HepG2 (cell line): ENCODE results near the gene PDE3A. TPM values are rescaled to one million over a fixed set of nuclear protein-coding genes. Genes with fewer than 3 reads are reported as not detected.

Experiments
- ATAC-seq: fragments of 200-7000 bp; cut with Tn5 transposase; 3 replicates; pipeline ENCODE4 v1.9.1; 2020; ENCODE audit warnings: mild to moderate bottlenecking, moderate library complexity
- BruUV-seq: library from RNA; stranded (reverse); fragments of 400-500 nt; replicated peaks from 2 replicates; lab custom pipeline; 2021; lab: Mats Ljungman, UMichigan
- CTCF ChIA-PET: fragments of 300-600 bp; formaldehyde crosslinking; extraction: SDS; loops from one replicate; lab custom pipeline; 2021; ENCODE audit warnings: low total read pairs, inconsistent platforms, low intra/inter-chr PET ratio; lab: Yijun Ruan, JAX
- POLR2A ChIA-PET: fragments of 350-600 bp; sonication (Branson Sonifier 250); formaldehyde crosslinking; loops from one replicate; lab custom pipeline; 2020; ENCODE audit warnings: antibody characterized with exemption, inconsistent platforms; lab: Yijun Ruan, JAX
- DNase-seq: peaks from one replicate; pipeline ENCODE4 v3.0.0-alpha.2; 2015; ENCODE audit warnings: low spot score
- FAIRE-seq: peaks from 3 replicates; lab custom pipeline; 2011; peaks lifted over from hg19 to GRCh38; lab: Jason Lieb, UNC
- H2AFZ ChIP-seq: one replicate; pipeline ENCODE4 v1.6.1; 2011; ENCODE audit warnings: low read length, inconsistent platforms
- H3K27ac ChIP-seq: fragments of 300-600 bp; 3 replicates; pipeline ENCODE4 v1.8.0; 2011; ENCODE audit warnings: mixed run types, mild to moderate bottlenecking, mixed read lengths, low read length, inconsistent platforms; ENCODE audit not compliant: insufficient read depth; ENCODE audit errors: extremely low read length
- H3K27me3 ChIP-seq, 2 experiments: fragments of 200-600 bp in 1 of 2; 2 replicates in 1 of 2; 3 replicates in 1 of 2; pipeline versions ENCODE4 v1.6.0 to v1.8.0; 2011; ENCODE audit warnings: low read length in 2 of 2, mild to moderate bottlenecking in 2 of 2, moderate library complexity in 2 of 2, inconsistent platforms in 1 of 2; ENCODE audit not compliant: insufficient read depth in 2 of 2, control insufficient read depth in 1 of 2
- H3K36me3 ChIP-seq, 2 experiments: fragments of 200-600 bp in 1 of 2; replicated peaks in 1 of 2; 2 replicates in 1 of 2; 3 replicates in 1 of 2; pipeline versions ENCODE4 v1.5.1 to v1.8.0; 2011; ENCODE audit warnings: low read length in 2 of 2, inconsistent platforms in 1 of 2; ENCODE audit not compliant: insufficient read depth in 2 of 2, control insufficient read depth in 1 of 2
- H3K4me1 ChIP-seq: 2 replicates; pipeline ENCODE4 v1.5.1; 2012; ENCODE audit warnings: low read length, inconsistent platforms; ENCODE audit not compliant: insufficient read depth
- H3K4me2 ChIP-seq: 2 replicates; pipeline ENCODE4 v1.6.0; 2011; ENCODE audit warnings: low read depth, low read length, inconsistent platforms
- H3K4me3 ChIP-seq, 3 experiments: fragments of 200-600 bp in 1 of 3; sonication (generic), shearing (Covaris generic) in 1 of 3; replicated peaks in 1 of 3; 2 replicates each; pipeline ENCODE4 v1.5.1; 2011 to 2016; ENCODE audit warnings: low read length in 3 of 3, inconsistent platforms in 2 of 3, low read depth in 2 of 3, mild to moderate bottlenecking in 2 of 3, control low read depth in 1 of 3, mixed read lengths in 1 of 3; ENCODE audit not compliant: insufficient read depth in 1 of 3
- H3K79me2 ChIP-seq: one replicate; pipeline ENCODE4 v1.6.1; 2011; ENCODE audit warnings: low read length, inconsistent platforms; ENCODE audit not compliant: insufficient read depth
- H3K9ac ChIP-seq: 2 replicates; pipeline ENCODE4 v1.6.0; 2011; ENCODE audit warnings: mild to moderate bottlenecking, low read depth, low read length, inconsistent platforms; ENCODE audit not compliant: insufficient read depth
- H3K9me3 ChIP-seq: 2 replicates; pipeline ENCODE4 v1.5.1; 2012; ENCODE audit warnings: mild to moderate bottlenecking, low read length
- H4K20me1 ChIP-seq: 2 replicates; pipeline ENCODE4 v1.6.0; 2011; ENCODE audit warnings: inconsistent platforms, mild to moderate bottlenecking, low read length, moderate library complexity; ENCODE audit not compliant: insufficient read depth
- CENPT ChIP-seq: sonication (generic); formaldehyde crosslinking; IDR thresholded peaks from 2 replicates; pipeline ENCODE4 v1.8.0; 2022; ENCODE audit warnings: low read depth, mild to moderate bottlenecking, moderate library complexity, missing genetic modification reagents
- HES4 ChIP-seq: sonication (generic); formaldehyde crosslinking; IDR thresholded peaks from 2 replicates; pipeline ENCODE4 v1.9.0; 2021; ENCODE audit warnings: mild to moderate bottlenecking, missing genetic modification reagents, borderline replicate concordance
- MEIS1 ChIP-seq: sonication (generic); formaldehyde crosslinking; IDR thresholded peaks from 2 replicates; pipeline ENCODE4 v1.9.0; 2021; ENCODE audit warnings: mild to moderate bottlenecking, missing genetic modification reagents, moderate library complexity, borderline replicate concordance
- TAF15 ChIP-seq: fragments of 200-400 bp; formaldehyde crosslinking; IDR thresholded peaks from one replicate; pipeline ENCODE4 v1.6.1; 2018; ENCODE audit warnings: mild to moderate bottlenecking, low read depth, low read length; ENCODE audit not compliant: poor library complexity, severe bottlenecking
- ZNF136 ChIP-seq: sonication (generic); formaldehyde crosslinking; IDR thresholded peaks from 2 replicates; pipeline ENCODE4 v1.8.1; 2022; ENCODE audit warnings: low read depth, mild to moderate bottlenecking, moderate library complexity, missing genetic modification reagents
- ZNF296 ChIP-seq: sonication (generic); formaldehyde crosslinking; conservative IDR thresholded peaks from 2 replicates; pipeline ENCODE4 v1.5.0; 2020; ENCODE audit warnings: mild to moderate bottlenecking, missing genetic modification reagents
- ZNF605 ChIP-seq: sonication (generic); formaldehyde crosslinking; IDR thresholded peaks from 2 replicates; pipeline ENCODE4 v1.8.0; 2022; ENCODE audit warnings: mild to moderate bottlenecking, missing genetic modification reagents
- ZNF749 ChIP-seq: sonication (generic); formaldehyde crosslinking; IDR thresholded peaks from 2 replicates; pipeline ENCODE4 v1.8.0; 2022; ENCODE audit warnings: mild to moderate bottlenecking, missing genetic modification reagents, moderate library complexity, borderline replicate concordance
- ZNF782 ChIP-seq: sonication (generic); formaldehyde crosslinking; IDR thresholded peaks from 2 replicates; pipeline ENCODE4 v1.4.0; 2020; ENCODE audit warnings: missing genetic modification reagents, mild to moderate bottlenecking, borderline replicate concordance
- ZNF816 ChIP-seq: sonication (generic); formaldehyde crosslinking; IDR thresholded peaks from 2 replicates; pipeline ENCODE4 v1.8.0; 2022; ENCODE audit warnings: missing genetic modification reagents, mild to moderate bottlenecking, borderline replicate concordance
- WGBS: methylation state at CpG from one replicate; pipeline ENCODE4 v1.1.6; 2017; ENCODE audit warnings: low lambda C conversion rate; 5-methylcytosine and 5-hydroxymethylcytosine counted together
- in situ Hi-C: cut with HindIII; loops from 2 replicates; pipeline ENCODE4 v1.10.0; 2017; ENCODE audit warnings: low pct_unique_long_range_greater_than_20kb; ENCODE audit not compliant: extremely low pct_ligation_motif_present
- intact Hi-C: fragments of 100-400 bp; cut with micrococcal nuclease; formaldehyde crosslinking; loops from one replicate; pipeline ENCODE4 v1.10.0; 2022; ENCODE audit not compliant: unreplicated experiment
- polyA plus RNA-seq, 8 experiments: library from polyadenylated mRNA; depleted of rRNA in 3 of 8; stranded (reverse) in 7 of 8; unstranded in 1 of 8; fragments of >200 nt; fragmentation: Illumina TruSeq in 4 of 8; extraction: Trizol in 4 of 8; gene quantifications; 2 replicates each; pipeline versions ENCODE4 v1.2.1 to v1.2.3, GENCODE V29; 2011 to 2016; ENCODE audit warnings: low read depth in 4 of 8, missing spikeins in 1 of 8, mixed read lengths in 1 of 8; ENCODE audit not compliant: insufficient read depth in 1 of 8
- total RNA-seq, 5 experiments: library from RNA; depleted of rRNA; stranded (reverse); fragments of >200 nt; fragmentation: Illumina TruSeq; extraction: Trizol; gene quantifications; 2 replicates each; pipeline ENCODE4 v1.2.3, GENCODE V29; 2016; ENCODE audit warnings: low read depth in 1 of 5
- TF ChIP-seq, protein P1 (sequence below): sonication (generic); formaldehyde crosslinking; IDR thresholded peaks from 2 replicates; pipeline ENCODE4 v1.8.1; 2023; ENCODE audit warnings: mild to moderate bottlenecking, missing genetic modification reagents
- TF ChIP-seq, protein P2 (sequence below): fragments of 450-650 bp; IDR thresholded peaks from 2 replicates; pipeline ENCODE4 v1.6.1; 2017
- TF ChIP-seq, protein P3 (sequence below): sonication (generic); formaldehyde crosslinking; IDR thresholded peaks from 2 replicates; pipeline ENCODE4 v1.4.0; 2020; ENCODE audit warnings: mild to moderate bottlenecking, missing genetic modification reagents

The PDE3A gene
- total and polyA plus RNA-seq, 2 of the 13 experiments (the other 11 are each of a cell fraction or from before 2014, with no cell fraction given): 0.77 to 1.5 TPM

DNA sequence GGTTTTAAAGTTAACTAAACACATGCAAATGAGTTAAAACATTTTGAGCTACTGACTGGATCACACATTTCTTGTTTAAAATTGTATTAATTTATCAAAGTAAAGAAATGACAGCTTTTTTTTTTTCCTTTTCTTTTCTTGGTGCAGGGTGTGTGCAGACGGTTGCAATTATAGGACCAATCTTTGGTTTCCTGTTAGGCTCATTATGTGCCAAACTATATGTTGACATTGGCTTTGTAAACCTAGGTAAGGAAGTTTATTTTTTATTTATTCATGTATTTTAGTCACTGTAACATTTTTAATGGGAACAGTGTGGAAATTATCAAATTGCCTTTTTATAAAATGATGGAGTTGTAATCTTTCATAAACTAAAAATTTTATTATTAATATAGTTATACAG is 348.6 kb downstream of the PDE3A start:
- Histone ChIP-seq H3K79me2 (no peaks in the 10 kb centered on the region), H3K27me3 (no peaks in the 10 kb centered on the region), H3K36me3 (no peaks in the 10 kb centered on the region), H3K4me2 (no peak overlapping the region), H2AFZ (no peak overlapping the region), H3K9me3 (no peaks in the 10 kb centered on the region), H4K20me1 (no peaks in the 10 kb centered on the region), H3K4me1 (no peaks in the 10 kb centered on the region), H3K9ac (no peak overlapping the region), H3K27ac (no peak overlapping the region), H3K4me3 (no peak overlapping the region)
- 38% methylated on average over 1 of the region's 1 CpG for WGBS
- POLR2A ChIA-PET: no interaction called here
- in situ Hi-C loops: no loop called here
- BruUV-seq: no TSS peak
- ATAC-seq (no peak), DNase-seq (no peak), FAIRE-seq (no peak)
- CTCF ChIA-PET: no interaction called here
- intact Hi-C loops: no loop called here
- TF ChIP-seq CENPT (CRISPR knock-in tag) (no peak), ZNF749 (CRISPR knock-in tag) (no peak), ZNF605 (no peak), ZNF136 (CRISPR knock-in tag) (no peak), MEIS1 (CRISPR knock-in tag) (no peak), ZNF782 (CRISPR knock-in tag) (no peak), ZNF816 (CRISPR knock-in tag) (no peak), HES4 (CRISPR knock-in tag) (no peak), ZNF296 (CRISPR knock-in tag) (no peak), TAF15 (no peak)
- TF ChIP-seq, protein P1, sequence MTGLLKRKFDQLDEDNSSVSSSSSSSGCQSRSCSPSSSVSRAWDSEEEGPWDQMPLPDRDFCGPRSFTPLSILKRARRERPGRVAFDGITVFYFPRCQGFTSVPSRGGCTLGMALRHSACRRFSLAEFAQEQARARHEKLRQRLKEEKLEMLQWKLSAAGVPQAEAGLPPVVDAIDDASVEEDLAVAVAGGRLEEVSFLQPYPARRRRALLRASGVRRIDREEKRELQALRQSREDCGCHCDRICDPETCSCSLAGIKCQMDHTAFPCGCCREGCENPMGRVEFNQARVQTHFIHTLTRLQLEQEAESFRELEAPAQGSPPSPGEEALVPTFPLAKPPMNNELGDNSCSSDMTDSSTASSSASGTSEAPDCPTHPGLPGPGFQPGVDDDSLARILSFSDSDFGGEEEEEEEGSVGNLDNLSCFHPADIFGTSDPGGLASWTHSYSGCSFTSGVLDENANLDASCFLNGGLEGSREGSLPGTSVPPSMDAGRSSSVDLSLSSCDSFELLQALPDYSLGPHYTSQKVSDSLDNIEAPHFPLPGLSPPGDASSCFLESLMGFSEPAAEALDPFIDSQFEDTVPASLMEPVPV (CRISPR knock-in tag): no peak
- TF ChIP-seq, protein P2, sequence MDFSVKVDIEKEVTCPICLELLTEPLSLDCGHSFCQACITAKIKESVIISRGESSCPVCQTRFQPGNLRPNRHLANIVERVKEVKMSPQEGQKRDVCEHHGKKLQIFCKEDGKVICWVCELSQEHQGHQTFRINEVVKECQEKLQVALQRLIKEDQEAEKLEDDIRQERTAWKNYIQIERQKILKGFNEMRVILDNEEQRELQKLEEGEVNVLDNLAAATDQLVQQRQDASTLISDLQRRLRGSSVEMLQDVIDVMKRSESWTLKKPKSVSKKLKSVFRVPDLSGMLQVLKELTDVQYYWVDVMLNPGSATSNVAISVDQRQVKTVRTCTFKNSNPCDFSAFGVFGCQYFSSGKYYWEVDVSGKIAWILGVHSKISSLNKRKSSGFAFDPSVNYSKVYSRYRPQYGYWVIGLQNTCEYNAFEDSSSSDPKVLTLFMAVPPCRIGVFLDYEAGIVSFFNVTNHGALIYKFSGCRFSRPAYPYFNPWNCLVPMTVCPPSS: no peak
- TF ChIP-seq, protein P3, sequence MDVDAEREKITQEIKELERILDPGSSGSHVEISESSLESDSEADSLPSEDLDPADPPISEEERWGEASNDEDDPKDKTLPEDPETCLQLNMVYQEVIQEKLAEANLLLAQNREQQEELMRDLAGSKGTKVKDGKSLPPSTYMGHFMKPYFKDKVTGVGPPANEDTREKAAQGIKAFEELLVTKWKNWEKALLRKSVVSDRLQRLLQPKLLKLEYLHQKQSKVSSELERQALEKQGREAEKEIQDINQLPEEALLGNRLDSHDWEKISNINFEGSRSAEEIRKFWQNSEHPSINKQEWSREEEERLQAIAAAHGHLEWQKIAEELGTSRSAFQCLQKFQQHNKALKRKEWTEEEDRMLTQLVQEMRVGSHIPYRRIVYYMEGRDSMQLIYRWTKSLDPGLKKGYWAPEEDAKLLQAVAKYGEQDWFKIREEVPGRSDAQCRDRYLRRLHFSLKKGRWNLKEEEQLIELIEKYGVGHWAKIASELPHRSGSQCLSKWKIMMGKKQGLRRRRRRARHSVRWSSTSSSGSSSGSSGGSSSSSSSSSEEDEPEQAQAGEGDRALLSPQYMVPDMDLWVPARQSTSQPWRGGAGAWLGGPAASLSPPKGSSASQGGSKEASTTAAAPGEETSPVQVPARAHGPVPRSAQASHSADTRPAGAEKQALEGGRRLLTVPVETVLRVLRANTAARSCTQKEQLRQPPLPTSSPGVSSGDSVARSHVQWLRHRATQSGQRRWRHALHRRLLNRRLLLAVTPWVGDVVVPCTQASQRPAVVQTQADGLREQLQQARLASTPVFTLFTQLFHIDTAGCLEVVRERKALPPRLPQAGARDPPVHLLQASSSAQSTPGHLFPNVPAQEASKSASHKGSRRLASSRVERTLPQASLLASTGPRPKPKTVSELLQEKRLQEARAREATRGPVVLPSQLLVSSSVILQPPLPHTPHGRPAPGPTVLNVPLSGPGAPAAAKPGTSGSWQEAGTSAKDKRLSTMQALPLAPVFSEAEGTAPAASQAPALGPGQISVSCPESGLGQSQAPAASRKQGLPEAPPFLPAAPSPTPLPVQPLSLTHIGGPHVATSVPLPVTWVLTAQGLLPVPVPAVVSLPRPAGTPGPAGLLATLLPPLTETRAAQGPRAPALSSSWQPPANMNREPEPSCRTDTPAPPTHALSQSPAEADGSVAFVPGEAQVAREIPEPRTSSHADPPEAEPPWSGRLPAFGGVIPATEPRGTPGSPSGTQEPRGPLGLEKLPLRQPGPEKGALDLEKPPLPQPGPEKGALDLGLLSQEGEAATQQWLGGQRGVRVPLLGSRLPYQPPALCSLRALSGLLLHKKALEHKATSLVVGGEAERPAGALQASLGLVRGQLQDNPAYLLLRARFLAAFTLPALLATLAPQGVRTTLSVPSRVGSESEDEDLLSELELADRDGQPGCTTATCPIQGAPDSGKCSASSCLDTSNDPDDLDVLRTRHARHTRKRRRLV (CRISPR knock-in tag): no peak
